ENCODE results near the gene OSGEP. TPM values are rescaled to one million over a fixed set of nuclear protein-coding genes. Genes with fewer than 3 reads are reported as not detected.

OSGEP gene
- total and polyA plus RNA-seq, 2 donors (not counting 1 experiment from before 2014, with no cell fraction given): 18.1 to 34.0 TPM

- peaks cover 2% of the 10 kb centered on the region for H3K4me1 ChIP-seq (ENCODE audit: control insufficient read depth, extremely low read depth, insufficient read depth, low read length)
- no peak overlapping the region for H3K4me2 ChIP-seq (ENCODE audit: extremely low read depth, insufficient read depth, low read length)
- H3K36me3 ChIP-seq (ENCODE audit: control insufficient read depth, insufficient read depth, low read length): no peaks in the 10 kb centered on the region
- H3K4me3 ChIP-seq (replicated peaks in 1 of 4; ENCODE audit: control extremely low read depth in 1 of 4, insufficient read depth in 1 of 4, low read depth in 3 of 4, low read length in 4 of 4): no peak overlapping the region
- no peaks in the 10 kb centered on the region for H3K27me3 ChIP-seq (ENCODE audit: control insufficient read depth, insufficient read depth, low read length)
- no peak overlapping the region for H3K27ac ChIP-seq (ENCODE audit: insufficient read depth, low read length)
- no peak overlapping the region for H3K9ac ChIP-seq (ENCODE audit: insufficient read depth, low read length)
- no peaks in the 10 kb centered on the region for H3K79me2 ChIP-seq (ENCODE audit: control insufficient read depth, insufficient read depth, low read length)
- no peak for TF ChIP-seq CTCF (conservative IDR thresholded peaks at IDR 0.05 in 1 of 2, IDR thresholded peaks at IDR 0.05 in 1 of 2; ENCODE audit: low read depth in 1 of 2, low read length in 2 of 2)
- no peak for TF ChIP-seq EZH2 (IDR thresholded peaks at IDR 0.05; ENCODE audit: low read length, missing control alignments)
- no peaks in the 10 kb centered on the region for H3K9me3 ChIP-seq (ENCODE audit: control insufficient read depth, insufficient read depth, low read depth, low read length)
- H4K20me1 ChIP-seq (ENCODE audit: control insufficient read depth, extremely low read depth, insufficient read depth, low read length): no peaks in the 10 kb centered on the region
- peak; percentile 6 to 36 for DNase-seq (ENCODE audit: low read depth in 2 of 2)
- H2AFZ ChIP-seq (ENCODE audit: low read length): no peak overlapping the region
These were observed 40.5 kb upstream of the OSGEP start for GRCh38 chr14:20494935-20495766.

GRCh38 chr14:20493634-20494033 is 39.0 kb upstream of the OSGEP start:
- H3K9ac ChIP-seq (ENCODE audit: insufficient read depth, low read length): no peak overlapping the region
- no peaks in the 10 kb centered on the region for H4K20me1 ChIP-seq (ENCODE audit: control insufficient read depth, extremely low read depth, insufficient read depth, low read length)
- no peak for TF ChIP-seq EZH2 (IDR thresholded peaks at IDR 0.05; ENCODE audit: low read length, missing control alignments)
- TF ChIP-seq CTCF (conservative IDR thresholded peaks at IDR 0.05 in 1 of 2, IDR thresholded peaks at IDR 0.05 in 1 of 2; ENCODE audit: low read depth in 1 of 2, low read length in 2 of 2): no peak
- DNase-seq (ENCODE audit: low read depth in 2 of 2): no peak
- no peaks in the 10 kb centered on the region for H3K27me3 ChIP-seq (ENCODE audit: control insufficient read depth, insufficient read depth, low read length)
- H3K27ac ChIP-seq (ENCODE audit: insufficient read depth, low read length): no peak overlapping the region
- no peaks in the 10 kb centered on the region for H3K36me3 ChIP-seq (ENCODE audit: control insufficient read depth, insufficient read depth, low read length)
- no peak overlapping the region for H2AFZ ChIP-seq (ENCODE audit: low read length)
- no peak overlapping the region for H3K4me3 ChIP-seq (replicated peaks in 1 of 4; ENCODE audit: control extremely low read depth in 1 of 4, insufficient read depth in 1 of 4, low read depth in 3 of 4, low read length in 4 of 4)
- H3K4me1 ChIP-seq (ENCODE audit: control insufficient read depth, extremely low read depth, insufficient read depth, low read length): peaks cover 2% of the 10 kb centered on the region
- no peaks in the 10 kb centered on the region for H3K9me3 ChIP-seq (ENCODE audit: control insufficient read depth, insufficient read depth, low read depth, low read length)
- no peaks in the 10 kb centered on the region for H3K79me2 ChIP-seq (ENCODE audit: control insufficient read depth, insufficient read depth, low read length)
- no peak overlapping the region for H3K4me2 ChIP-seq (ENCODE audit: extremely low read depth, insufficient read depth, low read length)

- Histone ChIP-seq H3K4me2 (ENCODE audit: extremely low read depth, insufficient read depth, low read length) (no peak overlapping the region), H3K9me3 (ENCODE audit: control insufficient read depth, insufficient read depth, low read depth, low read length) (no peaks in the 10 kb centered on the region), H3K36me3 (ENCODE audit: control insufficient read depth, insufficient read depth, low read length) (no peaks in the 10 kb centered on the region), H3K27ac (ENCODE audit: insufficient read depth, low read length) (no peak overlapping the region), H2AFZ (ENCODE audit: low read length) (no peak overlapping the region), H3K27me3 (ENCODE audit: control insufficient read depth, insufficient read depth, low read length) (no peaks in the 10 kb centered on the region), H4K20me1 (ENCODE audit: control insufficient read depth, extremely low read depth, insufficient read depth, low read length) (no peaks in the 10 kb centered on the region), H3K79me2 (ENCODE audit: control insufficient read depth, insufficient read depth, low read length) (no peaks in the 10 kb centered on the region), H3K4me3 (replicated peaks in 1 of 4; ENCODE audit: control extremely low read depth in 1 of 4, insufficient read depth in 1 of 4, low read depth in 3 of 4, low read length in 4 of 4) (no peak overlapping the region), H3K9ac (ENCODE audit: insufficient read depth, low read length) (no peak overlapping the region), H3K4me1 (ENCODE audit: control insufficient read depth, extremely low read depth, insufficient read depth, low read length) (peaks cover 2% of the 10 kb centered on the region)
- peak in 1 of 2 donors; percentile 53 for DNase-seq (ENCODE audit: low read depth in 2 of 2)
- TF ChIP-seq CTCF (conservative IDR thresholded peaks at IDR 0.05 in 1 of 2, IDR thresholded peaks at IDR 0.05 in 1 of 2; ENCODE audit: low read depth in 1 of 2, low read length in 2 of 2) (no peak), EZH2 (IDR thresholded peaks at IDR 0.05; ENCODE audit: low read length, missing control alignments) (no peak)
These were observed 37.9 kb upstream of the OSGEP start for GRCh38 chr14:20492486-20492885.
